Tibial artery (tissue), 4 donors: ENCODE results near the gene C3AR1.
"Not testable (repeated sequence)": the region's sequence is repeated elsewhere in the genome, so short reads cannot be mapped to it uniquely, and the experiment has no call there.

Experiments
- DNase-seq, 2 donors: peaks; one replicate each; pipeline ENCODE4 v3.0.0-alpha.2; 2019
- H3K27ac ChIP-seq, 2 donors: fragments of 200-600 bp; sonication (generic) in 1 of 2; 1 replicate in 1 of 2; 2 replicates in 1 of 2; pipeline ENCODE4 v1.5.1; 2018 to 2019; ENCODE audit warnings: mild to moderate bottlenecking in 1 of 2
- H3K27me3 ChIP-seq, 2 donors: fragments of 200-600 bp; sonication (generic) in 1 of 2; one replicate each; pipeline versions ENCODE4 v1.5.1 to v1.6.0; 2016 to 2019
- H3K36me3 ChIP-seq, 3 donors: fragments of 200-600 bp; sonication (generic) in 2 of 3; one replicate each; pipeline ENCODE4 v1.5.1; 2016 to 2019; ENCODE audit warnings: mild to moderate bottlenecking in 2 of 3
- H3K4me1 ChIP-seq, 4 donors: fragments of 200-600 bp; sonication (generic) in 2 of 4; 1 replicate in 3 of 4; 2 replicates in 1 of 4; pipeline ENCODE4 v1.5.1; 2016 to 2019
- H3K4me3 ChIP-seq, 2 donors: fragments of 200-600 bp; sonication (generic) in 1 of 2; 1 replicate in 1 of 2; 2 replicates in 1 of 2; pipeline ENCODE4 v1.5.1; 2018 to 2019; ENCODE audit warnings: mild to moderate bottlenecking in 2 of 2
- H3K9me3 ChIP-seq, 3 donors: fragments of 200-600 bp; sonication (generic) in 1 of 3; one replicate each; pipeline ENCODE4 v1.5.1; 2016 to 2019
- intact Hi-C: fragments of 100-400 bp; cut with DNase I; formaldehyde crosslinking; loops from one replicate; pipeline ENCODE4 v1.15.0; 2023; ENCODE audit warnings: low total_unique reads
- TF ChIP-seq, protein P1 (sequence below), 2 experiments: fragments of 200-600 bp in 1 of 2; fragments of 450-650 bp in 1 of 2; IDR thresholded peaks; one replicate each; pipeline ENCODE4 v1.5.1; 2017 to 2019; ENCODE audit warnings: antibody characterized with exemption in 2 of 2, mild to moderate bottlenecking in 1 of 2, moderate library complexity in 1 of 2

Gene C3AR1

DNA sequence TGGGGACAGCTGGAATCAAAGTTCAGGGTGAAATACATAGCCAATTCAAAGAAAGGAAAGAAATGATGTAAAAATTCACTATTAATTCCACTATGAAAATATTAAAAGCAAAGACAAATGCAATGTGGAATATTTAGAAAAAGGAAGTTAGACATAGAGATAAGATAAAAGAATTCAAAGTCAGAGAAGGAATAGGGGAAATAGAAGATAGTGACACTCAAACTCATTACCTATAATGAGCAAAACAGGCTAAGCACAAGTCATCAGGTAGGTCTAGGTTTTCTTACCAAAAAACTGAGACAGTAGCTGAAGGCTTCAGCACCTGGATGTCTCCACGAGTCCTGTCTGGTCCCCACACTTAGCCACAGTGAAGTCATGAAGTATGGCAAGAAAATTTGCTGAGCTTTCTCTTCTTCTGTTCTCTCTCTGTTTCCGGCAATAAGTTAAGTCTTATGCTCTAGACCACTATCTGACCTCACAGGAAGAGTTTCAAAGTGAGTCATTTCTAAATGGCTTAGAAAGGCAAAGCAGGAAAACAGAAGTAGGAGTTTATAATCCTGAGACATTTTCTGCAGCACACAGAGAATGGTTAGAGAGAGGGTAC, at the start of gene C3AR1:
TSS of gene C3AR1 (minus strand) at position 369 of the 604 bp plus-strand sequence. CDS start 6,174 bp downstream, outside the sequence.
- peak within 1 kb of the TSS; percentile 18 to 23 for H3K4me3 ChIP-seq
- TF ChIP-seq, protein P1, sequence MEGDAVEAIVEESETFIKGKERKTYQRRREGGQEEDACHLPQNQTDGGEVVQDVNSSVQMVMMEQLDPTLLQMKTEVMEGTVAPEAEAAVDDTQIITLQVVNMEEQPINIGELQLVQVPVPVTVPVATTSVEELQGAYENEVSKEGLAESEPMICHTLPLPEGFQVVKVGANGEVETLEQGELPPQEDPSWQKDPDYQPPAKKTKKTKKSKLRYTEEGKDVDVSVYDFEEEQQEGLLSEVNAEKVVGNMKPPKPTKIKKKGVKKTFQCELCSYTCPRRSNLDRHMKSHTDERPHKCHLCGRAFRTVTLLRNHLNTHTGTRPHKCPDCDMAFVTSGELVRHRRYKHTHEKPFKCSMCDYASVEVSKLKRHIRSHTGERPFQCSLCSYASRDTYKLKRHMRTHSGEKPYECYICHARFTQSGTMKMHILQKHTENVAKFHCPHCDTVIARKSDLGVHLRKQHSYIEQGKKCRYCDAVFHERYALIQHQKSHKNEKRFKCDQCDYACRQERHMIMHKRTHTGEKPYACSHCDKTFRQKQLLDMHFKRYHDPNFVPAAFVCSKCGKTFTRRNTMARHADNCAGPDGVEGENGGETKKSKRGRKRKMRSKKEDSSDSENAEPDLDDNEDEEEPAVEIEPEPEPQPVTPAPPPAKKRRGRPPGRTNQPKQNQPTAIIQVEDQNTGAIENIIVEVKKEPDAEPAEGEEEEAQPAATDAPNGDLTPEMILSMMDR (IDR thresholded peaks at IDR 0.05), result no peak
- H3K4me1 ChIP-seq, result no peaks in the 10 kb centered on the region
- no peaks in the 10 kb centered on the region for H3K9me3 ChIP-seq
- no peaks in the 10 kb centered on the region for H3K36me3 ChIP-seq
- no peak for DNase-seq
- no peaks in the 10 kb centered on the region for H3K27me3 ChIP-seq
- intact Hi-C loops, result no loop called here
- no peak within 1 kb of the TSS for H3K27ac ChIP-seq

DNA sequence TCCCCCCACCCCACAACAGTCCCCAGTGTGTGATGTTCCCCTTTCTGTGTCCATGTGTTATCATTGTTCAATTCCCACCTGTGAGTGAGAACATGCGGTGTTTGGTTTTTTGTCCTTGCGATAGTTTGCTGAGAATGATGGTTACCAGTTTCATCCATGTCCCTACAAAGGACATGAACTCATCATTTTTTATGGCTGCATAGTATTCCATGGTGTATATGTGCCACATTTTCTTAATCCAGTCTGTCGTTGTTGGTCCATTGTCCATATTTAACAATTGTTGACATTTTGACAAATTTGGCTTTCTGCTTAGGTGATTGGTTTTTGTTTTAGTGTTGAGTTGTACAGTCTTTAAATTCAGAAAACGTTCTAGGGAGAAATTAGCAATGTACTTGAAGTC, 47.0 kb upstream of the C3AR1 start:
- H3K27me3 ChIP-seq, H3K9me3 ChIP-seq, H3K4me1 ChIP-seq, H3K36me3 ChIP-seq, DNase-seq, H3K4me3 ChIP-seq, H3K27ac ChIP-seq: not testable (repeated sequence)
- intact Hi-C loops, result loop anchor here (10.0 kb wide), 1 partner anchor 122 kb away; no protein-coding TSS in a partner anchor

- H3K27me3 ChIP-seq, result no peaks in the 10 kb centered on the region
- H3K4me1 ChIP-seq, result no peaks in the 10 kb centered on the region
- H3K9me3 ChIP-seq, result no peaks in the 10 kb centered on the region
- TF ChIP-seq, protein P1 (IDR thresholded peaks at IDR 0.05), result peak; percentile 97
- no peak overlapping the region for H3K27ac ChIP-seq
- DNase-seq, result peak; percentile 80 to 82
- no peak overlapping the region for H3K4me3 ChIP-seq
- intact Hi-C loops, result loop anchor here (5.0 kb wide), 1 partner anchor 73 kb away; no protein-coding TSS in a partner anchor
- H3K36me3 ChIP-seq, result peaks cover 0 to 25% (median 4%) of the 10 kb centered on the region in 3 donors
These were observed 42.7 kb upstream of the C3AR1 start for GRCh38 chr12:8108808-8109398.

GRCh38 chr12:8099235-8099634, 33.1 kb upstream of the C3AR1 start:
- H3K4me1 ChIP-seq, result no peaks in the 10 kb centered on the region
- H3K27me3 ChIP-seq, result no peaks in the 10 kb centered on the region
- H3K9me3 ChIP-seq, result no peaks in the 10 kb centered on the region
- no peak overlapping the region for H3K27ac ChIP-seq
- TF ChIP-seq, protein P1 (IDR thresholded peaks at IDR 0.05), result no peak
- DNase-seq, result no peak
- H3K4me3 ChIP-seq, result no peak overlapping the region
- peaks cover 41 to 50% (median 42%) of the 10 kb centered on the region in 3 donors for H3K36me3 ChIP-seq
- intact Hi-C loops, result no loop called here

DNA sequence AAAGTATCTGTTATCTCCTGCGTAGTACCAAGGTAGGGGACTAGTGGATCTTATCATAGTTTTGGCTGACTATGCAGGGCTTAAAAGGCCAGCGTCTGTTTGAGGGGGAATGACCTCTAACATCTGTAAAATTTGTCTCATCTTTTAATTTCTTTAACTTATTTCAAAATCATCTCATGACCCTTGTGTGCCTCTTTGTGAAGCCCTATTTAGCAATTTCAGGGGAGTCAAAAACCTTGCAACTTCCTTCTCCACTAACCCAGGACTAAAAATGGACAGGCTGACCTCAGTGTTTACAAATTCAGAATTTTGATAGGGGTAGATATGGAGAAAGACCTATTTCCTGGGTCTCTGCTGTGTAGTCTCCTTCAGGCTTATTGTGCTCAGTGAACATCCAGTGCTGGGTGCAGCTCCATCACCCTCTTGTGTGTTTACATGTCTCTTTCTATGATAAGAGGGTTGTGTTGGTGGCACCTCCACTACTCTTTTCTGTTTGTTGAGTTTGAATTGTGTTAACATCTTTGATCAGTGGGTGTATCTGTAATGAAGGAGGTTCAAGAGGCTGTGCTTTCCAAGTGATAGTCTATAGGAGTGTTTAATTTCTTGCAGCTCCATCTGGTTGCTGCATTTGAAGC, 30.2 kb upstream of the C3AR1 start:
- Histone ChIP-seq H3K27ac (no peak overlapping the region), H3K9me3 (no peaks in the 10 kb centered on the region), H3K36me3 (peaks cover 67 to 79% (median 69%) of the 10 kb centered on the region in 3 donors), H3K4me3 (no peak overlapping the region), H3K4me1 (no peaks in the 10 kb centered on the region), H3K27me3 (no peaks in the 10 kb centered on the region)
- TF ChIP-seq, protein P1 (IDR thresholded peaks at IDR 0.05), result no peak
- intact Hi-C loops, result no loop called here
- DNase-seq, result no peak

DNA sequence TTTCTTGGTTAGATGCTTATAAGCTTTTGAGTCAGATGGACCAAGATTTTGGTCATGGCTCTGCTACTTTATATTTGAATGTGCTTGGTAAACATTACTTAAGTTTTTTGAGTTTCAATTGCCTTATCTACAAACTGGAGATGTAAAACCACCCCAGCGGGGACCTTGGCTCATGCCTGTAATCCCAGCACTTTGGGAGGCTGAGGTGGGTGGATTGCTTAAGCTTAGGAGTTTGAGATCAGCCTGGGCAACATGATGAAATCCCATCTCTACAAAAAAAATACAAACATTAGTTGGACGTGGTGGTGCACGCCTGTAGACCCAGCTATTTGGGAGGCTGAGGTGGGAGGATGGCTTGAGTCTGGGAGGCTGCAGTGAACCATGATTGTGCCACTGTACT, 27.1 kb upstream of the C3AR1 start:
- Histone ChIP-seq H3K9me3 (no peaks in the 10 kb centered on the region), H3K27me3 (no peaks in the 10 kb centered on the region), H3K27ac (no peak overlapping the region), H3K4me1 (peaks cover 0 to 1% (median 0%) of the 10 kb centered on the region in 4 donors), H3K36me3 (peaks cover 79 to 90% (median 80%) of the 10 kb centered on the region in 3 donors), H3K4me3 (no peak overlapping the region)
- intact Hi-C loops, result no loop called here
- TF ChIP-seq, protein P1 (IDR thresholded peaks at IDR 0.05), result no peak
- no peak for DNase-seq
